LNCAP (cell line): ENCODE data around the gene CAMTA1.

ENCODE experiments used
- TF ChIP-seq, protein P1 (sequence below): fragments of 450-650 bp; IDR thresholded peaks from 2 replicates; pipeline ENCODE4 v1.5.1; 2017; ENCODE audit warnings: mild to moderate bottlenecking

The CAMTA1 gene

DNA sequence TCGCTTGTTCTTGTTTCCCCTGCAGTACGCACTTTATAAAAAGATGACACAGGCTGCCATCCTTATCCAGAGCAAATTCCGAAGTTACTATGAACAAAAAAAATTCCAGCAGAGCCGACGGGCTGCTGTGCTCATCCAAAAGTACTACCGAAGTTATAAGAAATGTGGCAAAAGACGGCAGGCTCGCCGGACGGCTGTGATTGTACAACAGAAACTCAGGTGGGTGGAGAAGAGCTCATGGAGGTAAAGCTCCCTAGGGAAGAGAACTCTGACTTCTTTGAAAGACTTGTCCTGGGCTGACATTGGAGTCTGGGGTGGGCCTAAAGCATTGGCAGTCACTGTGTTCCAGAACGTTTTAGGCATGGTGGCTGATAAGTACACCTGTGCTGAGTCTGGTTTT is 965.9 kb downstream of the CAMTA1 start:
- TF ChIP-seq, protein P1, sequence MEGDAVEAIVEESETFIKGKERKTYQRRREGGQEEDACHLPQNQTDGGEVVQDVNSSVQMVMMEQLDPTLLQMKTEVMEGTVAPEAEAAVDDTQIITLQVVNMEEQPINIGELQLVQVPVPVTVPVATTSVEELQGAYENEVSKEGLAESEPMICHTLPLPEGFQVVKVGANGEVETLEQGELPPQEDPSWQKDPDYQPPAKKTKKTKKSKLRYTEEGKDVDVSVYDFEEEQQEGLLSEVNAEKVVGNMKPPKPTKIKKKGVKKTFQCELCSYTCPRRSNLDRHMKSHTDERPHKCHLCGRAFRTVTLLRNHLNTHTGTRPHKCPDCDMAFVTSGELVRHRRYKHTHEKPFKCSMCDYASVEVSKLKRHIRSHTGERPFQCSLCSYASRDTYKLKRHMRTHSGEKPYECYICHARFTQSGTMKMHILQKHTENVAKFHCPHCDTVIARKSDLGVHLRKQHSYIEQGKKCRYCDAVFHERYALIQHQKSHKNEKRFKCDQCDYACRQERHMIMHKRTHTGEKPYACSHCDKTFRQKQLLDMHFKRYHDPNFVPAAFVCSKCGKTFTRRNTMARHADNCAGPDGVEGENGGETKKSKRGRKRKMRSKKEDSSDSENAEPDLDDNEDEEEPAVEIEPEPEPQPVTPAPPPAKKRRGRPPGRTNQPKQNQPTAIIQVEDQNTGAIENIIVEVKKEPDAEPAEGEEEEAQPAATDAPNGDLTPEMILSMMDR = no peak

DNA sequence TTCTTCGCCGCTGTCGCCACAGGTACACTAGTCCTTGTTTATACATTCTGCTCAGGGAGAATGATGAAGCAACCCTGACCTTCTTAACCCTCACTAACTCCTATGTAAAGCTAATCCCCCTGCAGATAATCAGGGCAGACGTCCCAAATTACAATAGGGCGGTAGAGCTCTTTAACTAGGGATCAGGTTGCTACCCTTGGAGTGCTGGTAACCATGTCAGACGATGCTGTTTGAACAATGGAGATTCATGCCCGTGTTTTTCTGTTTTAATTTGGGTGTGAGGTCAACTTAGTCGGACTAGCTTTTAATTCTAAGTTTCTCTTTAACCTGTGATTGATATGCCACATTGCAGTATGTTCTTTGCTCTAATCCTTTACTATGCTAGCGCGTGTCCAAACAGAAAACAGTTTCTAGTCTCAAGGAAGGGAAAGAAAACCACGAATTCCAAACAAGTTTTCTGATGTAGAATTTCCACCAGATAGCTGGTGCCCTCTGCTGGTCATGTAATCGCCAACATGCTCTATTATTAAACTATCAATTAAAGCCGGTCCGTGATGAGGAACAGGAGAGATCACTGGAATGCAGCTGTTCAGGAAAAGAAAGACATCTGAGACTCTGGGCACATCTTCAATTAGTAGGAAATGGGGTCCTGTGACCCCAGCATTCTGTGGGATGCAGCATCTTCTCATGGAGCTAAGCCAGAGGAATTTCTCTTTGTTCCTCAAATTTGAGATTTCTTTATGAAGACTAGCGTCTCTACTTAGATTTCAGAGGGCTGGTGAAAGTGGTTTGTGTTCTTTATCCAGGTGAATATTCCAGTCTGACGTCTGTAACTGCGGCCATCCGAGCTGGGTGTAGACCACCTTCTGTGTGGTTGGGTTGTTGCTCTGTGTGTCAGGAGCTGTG is 967.5 kb downstream of the CAMTA1 start:
- TF ChIP-seq, protein P1 = peak; percentile 82

DNA sequence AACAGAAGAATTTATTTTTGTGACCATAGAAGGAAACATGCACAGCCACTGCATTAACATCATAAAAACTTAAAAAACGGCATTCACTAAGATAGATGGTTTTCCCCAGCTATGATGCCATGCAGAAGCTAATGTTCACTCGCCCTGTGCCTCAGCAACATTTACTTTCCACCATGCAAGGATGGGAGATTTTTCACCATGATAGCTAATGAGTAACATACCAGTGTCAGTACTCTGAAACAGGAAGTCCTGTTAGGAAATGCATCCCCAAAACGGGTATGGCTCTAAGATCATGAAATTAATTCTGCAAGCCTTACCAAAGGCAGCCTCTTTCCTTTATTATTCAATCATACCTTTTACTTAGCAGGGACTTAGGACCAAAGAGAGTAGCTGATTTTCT is 968.4 kb downstream of the CAMTA1 start:
- TF ChIP-seq, protein P1 = no peak

DNA sequence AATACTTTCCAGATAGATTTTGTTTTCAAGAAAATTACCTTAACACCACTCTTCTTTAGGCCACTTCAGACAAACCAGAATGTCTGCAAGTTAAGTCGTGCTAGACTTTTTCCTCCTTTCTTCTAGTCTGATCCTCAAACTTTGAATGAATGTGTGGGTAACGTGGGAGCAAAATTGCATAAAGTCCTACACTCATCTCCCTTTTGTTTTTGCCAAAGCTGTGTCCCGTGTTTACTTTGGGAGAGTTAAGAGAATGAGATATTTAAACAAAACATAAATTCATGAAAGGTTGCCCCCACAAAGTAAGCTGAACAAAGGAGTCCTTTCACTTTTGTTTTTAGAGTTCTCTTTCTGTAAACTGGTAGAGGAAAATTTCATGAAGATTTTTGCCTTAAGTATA is 969.0 kb downstream of the CAMTA1 start:
- TF ChIP-seq, protein P1 = no peak

DNA sequence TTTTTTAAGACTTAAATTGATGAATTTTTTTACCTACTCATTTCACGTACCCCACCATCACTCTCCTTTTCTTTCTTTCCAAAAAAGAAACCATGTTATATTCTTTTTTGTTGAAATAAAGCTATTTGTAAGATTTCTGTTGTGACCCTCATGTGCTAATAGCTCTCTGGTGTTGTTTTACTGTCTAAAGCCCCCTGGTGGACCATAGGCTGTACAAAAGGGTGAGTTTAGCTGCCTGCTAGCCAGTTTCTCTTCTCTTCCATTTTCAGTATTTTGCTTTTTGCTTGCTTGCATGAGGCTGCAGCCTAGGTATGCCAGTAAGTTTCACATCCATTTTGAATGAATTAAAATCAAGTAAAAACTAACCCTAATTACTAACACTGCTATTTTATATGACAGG is 970.2 kb downstream of the CAMTA1 start:
- TF ChIP-seq, protein P1 = no peak

DNA sequence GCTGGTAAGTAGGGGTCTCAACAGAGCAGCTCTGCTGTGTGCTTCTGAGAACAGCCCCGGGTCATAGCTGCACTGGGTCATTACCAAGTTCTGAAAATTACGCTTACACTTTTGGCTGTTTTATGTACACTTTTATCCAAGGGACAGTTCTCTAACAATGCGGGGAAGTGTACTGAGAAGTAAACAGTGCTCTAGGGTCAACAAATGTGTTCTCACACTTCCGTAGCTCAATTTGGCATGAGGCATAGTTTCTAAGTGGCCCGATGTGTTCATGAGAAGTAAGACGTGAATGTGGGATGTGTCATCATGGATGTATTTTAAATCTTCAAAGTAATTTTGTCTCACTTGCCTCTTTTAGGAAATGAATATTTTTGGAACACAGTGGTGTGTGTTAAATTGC is 975.0 kb downstream of the CAMTA1 start:
- TF ChIP-seq, protein P1 = no peak

DNA sequence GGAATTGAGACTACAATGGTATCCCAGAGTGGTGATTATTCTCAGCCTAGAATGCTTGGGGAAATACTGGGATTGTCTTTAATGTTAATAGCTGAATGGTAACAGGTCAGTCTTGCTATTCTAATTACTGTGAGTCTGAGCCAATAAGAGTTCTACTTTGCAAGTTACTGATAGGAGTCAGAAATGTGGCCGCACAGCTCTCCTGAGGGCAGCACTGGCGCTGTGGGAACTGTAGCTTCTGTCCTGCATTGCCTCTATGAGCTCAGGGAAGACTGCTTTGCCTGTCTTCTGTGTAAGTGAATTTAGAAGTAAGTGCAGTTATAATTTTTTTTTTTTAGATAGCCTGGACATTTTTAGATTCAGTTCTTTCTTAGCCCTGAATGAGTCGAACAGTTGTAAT is 975.8 kb downstream of the CAMTA1 start:
- TF ChIP-seq, protein P1 = no peak
